ENCODE data around the gene YTHDF1. TPM values are rescaled to one million over a fixed set of nuclear protein-coding genes. Genes with fewer than 3 reads are reported as not detected.

The YTHDF1 gene
- total and polyA plus RNA-seq, 2 of the 8 experiments (the other 6 are each of a cell fraction or from before 2014, with no cell fraction given): 32.8 to 66.0 TPM

DNA sequence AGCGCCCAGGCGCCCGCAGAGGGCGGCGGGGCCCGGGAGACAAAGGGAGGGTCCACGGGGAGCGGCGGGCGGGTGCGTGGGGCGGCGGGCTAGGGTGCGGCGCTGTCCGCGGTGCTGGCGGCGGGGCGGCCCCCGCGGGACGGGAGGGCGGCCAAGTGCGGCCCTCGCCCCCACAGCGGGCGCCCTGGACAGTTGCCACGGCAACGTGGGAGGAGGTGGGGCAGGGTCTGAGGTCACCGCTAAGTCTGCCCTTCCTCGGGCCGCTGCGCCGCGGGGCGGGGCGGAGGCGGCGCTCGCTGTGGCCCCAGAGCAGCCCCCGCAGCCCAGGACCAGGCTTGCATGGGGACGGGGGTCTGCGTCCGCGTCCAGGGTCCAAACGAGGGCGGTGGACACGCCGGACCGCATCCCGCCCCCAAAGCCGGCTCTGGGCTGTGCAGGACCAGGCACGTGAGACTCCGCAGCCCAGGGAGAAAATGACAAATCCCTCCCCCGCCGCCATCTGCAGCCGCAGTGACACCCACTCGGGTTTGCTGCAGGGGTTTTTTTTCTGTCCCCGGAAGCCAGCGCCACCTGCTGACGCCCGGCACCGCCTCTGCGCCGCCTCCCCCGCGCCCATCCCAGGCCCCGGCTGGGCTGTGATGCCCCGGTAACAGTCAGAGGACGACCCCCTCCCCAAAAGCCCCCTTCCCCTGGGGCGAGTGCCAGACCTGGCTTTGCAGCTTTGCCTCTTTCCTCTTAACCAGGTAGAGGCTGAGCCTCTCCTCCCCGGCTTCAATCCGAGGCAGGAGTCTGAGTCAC, 36.8 kb downstream of the YTHDF1 start:
- POLR2A ChIA-PET (ENCODE audit: partially characterized antibody): interaction anchor here (0.8 to 2.2 kb wide), 4 partner anchors 18 to 123 kb away, joined by 3 to 7 read pairs (median 4); no protein-coding TSS in a partner anchor
- TF ChIP-seq, protein P1, sequence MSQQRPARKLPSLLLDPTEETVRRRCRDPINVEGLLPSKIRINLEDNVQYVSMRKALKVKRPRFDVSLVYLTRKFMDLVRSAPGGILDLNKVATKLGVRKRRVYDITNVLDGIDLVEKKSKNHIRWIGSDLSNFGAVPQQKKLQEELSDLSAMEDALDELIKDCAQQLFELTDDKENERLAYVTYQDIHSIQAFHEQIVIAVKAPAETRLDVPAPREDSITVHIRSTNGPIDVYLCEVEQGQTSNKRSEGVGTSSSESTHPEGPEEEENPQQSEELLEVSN (IDR thresholded peaks at IDR 0.05): 0 out of 2 replicates have a peak, but pooled peaks have one; percentile 15
- TF ChIP-seq RAD21 (IDR thresholded peaks at IDR 0.05 in 1 of 2, conservative IDR thresholded peaks at IDR 0.05 in 1 of 2; ENCODE audit: low read depth in 2 of 2, low read length in 2 of 2) (peak in 1 of 2 experiments; percentile 37; a peak in 2 of 4 replicates), EGR1 (IDR thresholded peaks at IDR 0.05; ENCODE audit: borderline replicate concordance, low read depth, low read length) (peak; percentile 31; the same call in 1 of the 2 replicates), ZNF274 (IDR thresholded peaks at IDR 0.05; ENCODE audit: borderline replicate concordance, extremely low read depth, low read length) (no peak), SUZ12 (IDR thresholded peaks at IDR 0.05; ENCODE audit: low read length) (0 out of 2 replicates have a peak, but pooled peaks have one; percentile 33), BACH1 (IDR thresholded peaks at IDR 0.05; ENCODE audit: low read length) (peak; percentile 43)

More for the DNA sequence above, 36.8 kb downstream of the YTHDF1 start:
- Histone ChIP-seq H3K14ac (ENCODE audit: insufficient read length) (no peak overlapping the region), H2BK20ac (ENCODE audit: low read length) (no peak overlapping the region), H3K27ac (ENCODE audit: low read depth, low read length) (no peak overlapping the region), H3K9me3 (ENCODE audit: insufficient read depth in 2 of 2, low read depth in 1 of 2, low read length in 1 of 2) (no peaks in the 10 kb centered on the region), H2AK5ac (ENCODE audit: low read depth, low read length) (no peak overlapping the region), H3K4ac (replicated peaks; ENCODE audit: insufficient read length, low read depth, low read length) (no peak overlapping the region), H4K20me1 (replicated peaks in 1 of 2; ENCODE audit: control insufficient read depth in 1 of 2, insufficient read depth in 2 of 2, low read length in 2 of 2) (peaks cover 3 to 12% of the 10 kb centered on the region in 2 experiments), H3K27me3 (replicated peaks in 1 of 4; ENCODE audit: control insufficient read depth in 3 of 4, extremely low read depth in 1 of 4, insufficient read depth in 3 of 4, low read length in 3 of 4) (peaks cover 32 to 45% (median 40%) of the 10 kb centered on the region in 4 experiments), H2BK12ac (ENCODE audit: low read depth, low read length) (0 out of 2 replicates have a peak overlapping the region, but pooled peaks have one; percentile 43), H3K4me1 (replicated peaks in 1 of 4; ENCODE audit: control insufficient read depth in 3 of 4, insufficient read depth in 4 of 4, low read length in 3 of 4) (peaks cover 3 to 45% (median 25%) of the 10 kb centered on the region in 4 experiments), H4K5ac (ENCODE audit: insufficient read length, low read depth, low read length) (no peak overlapping the region), H3K36me3 (ENCODE audit: control insufficient read depth in 2 of 4, insufficient read depth in 4 of 4, low read length in 3 of 4) (no peaks in the 10 kb centered on the region), H2BK15ac (ENCODE audit: low read length) (peak overlapping the region; percentile 92; the same call in 1 of the 2 replicates), H2AFZ (ENCODE audit: low read length) (no peak overlapping the region), H4K91ac (replicated peaks; ENCODE audit: insufficient read length, low read length) (no peak overlapping the region), H3K56ac (replicated peaks; ENCODE audit: insufficient read length, low read depth, low read length) (no peak overlapping the region), H3K79me2 (ENCODE audit: control insufficient read depth in 1 of 2, insufficient read depth in 2 of 2, low read length in 2 of 2) (no peaks in the 10 kb centered on the region), H3K4me2 (ENCODE audit: insufficient read depth in 1 of 2, low read depth in 2 of 2, low read length in 2 of 2) (peak overlapping the region; percentile 72 to 83), H3K18ac (ENCODE audit: extremely low read depth, low read length) (no peak overlapping the region), H2BK120ac (replicated peaks; ENCODE audit: low read depth, low read length) (no peak overlapping the region), H3K9ac (replicated peaks in 1 of 4; ENCODE audit: extremely low read depth in 1 of 4, low read depth in 3 of 4, low read length in 3 of 4) (no peak overlapping the region; a peak in 1 of 7 replicates), H2BK5ac (ENCODE audit: low read depth, low read length) (no peak overlapping the region), H3K4me3 (ENCODE audit: extremely low read depth in 1 of 4, insufficient read depth in 2 of 4, low read depth in 3 of 4, low read length in 4 of 4) (peak overlapping the region; percentile 29 to 83 (median 34); a peak in 7 of 8 replicates), H4K8ac (ENCODE audit: extremely low read depth, insufficient read depth, low read length) (no peak overlapping the region; the same call in 1 of the 2 replicates), H3K79me1 (ENCODE audit: low read depth, low read length) (no peaks in the 10 kb centered on the region), H3K23ac (ENCODE audit: insufficient read length) (no peak overlapping the region), H3K23me2 (ENCODE audit: low read depth, low read length) (peaks cover 18% of the 10 kb centered on the region; the same call in 1 of the 2 replicates)
- DNase-seq (ENCODE audit: low read depth in 1 of 2, low spot score in 2 of 2) (peak in 1 of 2 experiments; percentile 77), FAIRE-seq (no peak)
- WGBS, 2 experiments (ENCODE audit: extremely low coverage in 1 of 2, insufficient coverage in 1 of 2, insufficient read length in 1 of 2, insufficient replicate concordance in 2 of 2, low coverage in 1 of 2, low lambda C conversion rate in 2 of 2, missing lambda C conversion rate in 1 of 2): 16% methylated on average over 7 of the region's 74 CpGs; no CpG with 5 or more reads in 1 of the 2 experiments
- CTCF ChIA-PET (ENCODE audit: partially characterized antibody): interaction anchor here (1.1 to 6.4 kb wide), 11 partner anchors 12 to 304 kb away, joined by 3 to 59 read pairs (median 4); partner anchors contain the start of gene NKAIN4

All from H1 (cell line).